ENCODE measurements around the gene AGTRAP.

Gene AGTRAP

GRCh38 chr1:11784993-11785769 lies 49.2 kb downstream of the AGTRAP start:
- DNase-seq, result peak; percentile 37

GRCh38 chr1:11786168-11786567 lies 50.2 kb downstream of the AGTRAP start:
- DNase-seq, result no peak

- no peak for DNase-seq
Observed at GRCh38 chr1:11787251-11787803, 51.4 kb downstream of the AGTRAP start.

GRCh38 chr1:11787804-11788436 lies 52.0 kb downstream of the AGTRAP start:
- no peak for DNase-seq

GRCh38 chr1:11788549-11789053 lies 52.7 kb downstream of the AGTRAP start:
- DNase-seq, result no peak

- DNase-seq, result no peak
Observed at GRCh38 chr1:11789126-11790067, 53.5 kb downstream of the AGTRAP start.

GRCh38 chr1:11790101-11790879 lies 54.4 kb downstream of the AGTRAP start:
- DNase-seq, result no peak

GRCh38 chr1:11790880-11791715 lies 55.2 kb downstream of the AGTRAP start:
- DNase-seq, result no peak

GRCh38 chr1:11792106-11792505 lies 56.2 kb downstream of the AGTRAP start:
- no peak for DNase-seq

- DNase-seq, result no peak
Observed at GRCh38 chr1:11793819-11794218, 57.9 kb downstream of the AGTRAP start.

- no peak for DNase-seq
Observed at GRCh38 chr1:11794446-11795237, 58.7 kb downstream of the AGTRAP start.

- no peak for DNase-seq
Observed at GRCh38 chr1:11795238-11795890, 59.4 kb downstream of the AGTRAP start.

- DNase-seq, result no peak
Observed at GRCh38 chr1:11796036-11796828, 60.3 kb downstream of the AGTRAP start.

GRCh38 chr1:11797525-11798216 lies 61.7 kb downstream of the AGTRAP start:
- no peak for DNase-seq

- DNase-seq, result no peak
Observed at GRCh38 chr1:11799099-11799498, 63.2 kb downstream of the AGTRAP start.

- DNase-seq, result no peak
Observed at GRCh38 chr1:11799896-11800295, 64.0 kb downstream of the AGTRAP start.

- no peak for DNase-seq
Observed at GRCh38 chr1:11800391-11800755, 64.4 kb downstream of the AGTRAP start.

All from activated gamma-delta T cell treated with Interleukin-2 at 50 U/mL for 16 hours (primary cell).